Lung (tissue), 12 donors: ENCODE data around the gene EXOC6B. TPM values are rescaled to one million over a fixed set of nuclear protein-coding genes. Genes with fewer than 3 reads are reported as not detected.

Experiments
- ATAC-seq: fragments of 200-7000 bp; cut with Tn5 transposase; one replicate; pipeline ENCODE4 v1.9.1; 2020; ENCODE audit warnings: moderate number of reproducible peaks; ENCODE audit not compliant: insufficient read depth, low FRiP score
- DNase-seq, 3 donors: peaks; one replicate each; pipeline ENCODE4 v3.0.0-alpha.2; 2013 to 2017
- H3K27ac ChIP-seq, 2 donors: one replicate each; pipeline ENCODE4 v1.5.1; 2013; ENCODE audit warnings: mild to moderate bottlenecking in 2 of 2, moderate library complexity in 2 of 2, control low read depth in 1 of 2, inconsistent platforms in 1 of 2, low read depth in 1 of 2, low read length in 1 of 2
- H3K27me3 ChIP-seq, 3 donors: one replicate each; pipeline ENCODE4 v1.5.1; 2013; ENCODE audit warnings: low read length in 2 of 3; ENCODE audit not compliant: control insufficient read depth in 3 of 3, insufficient read depth in 3 of 3
- H3K36me3 ChIP-seq, 4 donors: one replicate each; pipeline ENCODE4 v1.5.1; 2013; ENCODE audit warnings: low read length in 4 of 4, mild to moderate bottlenecking in 1 of 4, moderate library complexity in 1 of 4; ENCODE audit not compliant: control insufficient read depth in 4 of 4, insufficient read depth in 4 of 4
- H3K4me1 ChIP-seq, 5 donors: one replicate each; pipeline ENCODE4 v1.5.1; 2013; ENCODE audit warnings: low read length in 5 of 5, mild to moderate bottlenecking in 2 of 5, moderate library complexity in 1 of 5; ENCODE audit not compliant: control insufficient read depth in 5 of 5, insufficient read depth in 5 of 5
- H3K4me3 ChIP-seq: one replicate; pipeline ENCODE4 v1.5.1; 2013; ENCODE audit warnings: mild to moderate bottlenecking, control low read depth, moderate library complexity
- H3K9ac ChIP-seq, 2 donors: one replicate each; pipeline ENCODE4 v1.5.1; 2013; ENCODE audit warnings: low read length in 2 of 2, control low read depth in 1 of 2; ENCODE audit not compliant: insufficient read depth in 1 of 2
- H3K9me3 ChIP-seq, 4 donors: one replicate each; pipeline ENCODE4 v1.5.1; 2013; ENCODE audit warnings: low read length in 3 of 4, mild to moderate bottlenecking in 1 of 4, moderate library complexity in 1 of 4; ENCODE audit not compliant: control insufficient read depth in 4 of 4, insufficient read depth in 3 of 4
- CTCF ChIP-seq: IDR thresholded peaks from 2 replicates; pipeline ENCODE4 v1.5.1; 2012; ENCODE audit warnings: mild to moderate bottlenecking; ENCODE audit errors: control extremely low read depth, extremely low read depth
- WGBS, 2 donors: extraction: QIAGEN DNeasy Blood & Tissue Kit; methylation state at CpG; one replicate each; pipeline ENCODE4 v1.1.7; 2013; 5-methylcytosine and 5-hydroxymethylcytosine counted together
- polyA plus RNA-seq, 2 donors: library from polyadenylated mRNA; stranded (reverse); fragments of 200-250 nt; gene quantifications; one replicate each; pipeline ENCODE4 v1.2.1, GENCODE V29; 2013
- total RNA-seq, 2 donors: library from RNA; depleted of rRNA in 1 of 2; stranded (reverse); fragments of >200 nt in 1 of 2; gene quantifications; one replicate each; pipeline ENCODE4 v1.2.1, GENCODE V29; 2014 to 2021
- donor health status: control.
- donor health status: control.
- donor health status: Bipolar disorder and iron deficiency.
- donor health status: healthy.
- donor health status: DM: yes; HTN: yes; CAD: no.

EXOC6B gene
- total and polyA plus RNA-seq, 4 donors, result 3.3 to 46.0 (median 12.7) TPM

- Histone ChIP-seq H3K36me3 (no peaks in the 10 kb centered on the region), H3K9me3 (peaks cover 0 to 1% (median 0%) of the 10 kb centered on the region in 4 donors), H3K9ac (no peak overlapping the region), H3K4me3 (no peak overlapping the region), H3K27me3 (no peaks in the 10 kb centered on the region), H3K4me1 (no peaks in the 10 kb centered on the region), H3K27ac (no peak overlapping the region)
- WGBS, 2 donors, result 84 to 87% methylated on average over 3 of the region's 3 CpGs
- TF ChIP-seq CTCF, result no peak
- ATAC-seq (no peak), DNase-seq (no peak)
Measured at GRCh38 chr2:72848436-72849137, 22.8 kb upstream of the EXOC6B start.

- no peak for TF ChIP-seq CTCF
- ATAC-seq, result no peak
- no peak for DNase-seq
- WGBS, 2 donors, result 65 to 66% methylated on average over 3 of the region's 3 CpGs
- Histone ChIP-seq H3K36me3 (no peaks in the 10 kb centered on the region), H3K9ac (no peak overlapping the region), H3K9me3 (peaks cover 0 to 1% (median 0%) of the 10 kb centered on the region in 4 donors), H3K27ac (no peak overlapping the region), H3K4me1 (no peaks in the 10 kb centered on the region), H3K4me3 (no peak overlapping the region), H3K27me3 (no peaks in the 10 kb centered on the region)
Measured at GRCh38 chr2:72847534-72848315, 21.9 kb upstream of the EXOC6B start.

GRCh38 chr2:72846171-72847095 lies 20.6 kb upstream of the EXOC6B start:
- no peak for ATAC-seq
- no peak overlapping the region for H3K27ac ChIP-seq
- H3K4me1 ChIP-seq, result no peaks in the 10 kb centered on the region
- H3K4me3 ChIP-seq, result no peak overlapping the region
- peaks cover 0 to 4% (median 0%) of the 10 kb centered on the region in 3 donors for H3K27me3 ChIP-seq
- TF ChIP-seq CTCF, result no peak
- H3K9me3 ChIP-seq, result peaks cover 0 to 1% (median 0%) of the 10 kb centered on the region in 4 donors
- peak in 2 of 3 donors; percentile 19 to 21 for DNase-seq
- H3K9ac ChIP-seq, result no peak overlapping the region
- no peaks in the 10 kb centered on the region for H3K36me3 ChIP-seq
- WGBS, 2 donors, result 67 to 85% methylated on average over 6 of the region's 6 CpGs
